Measurements from ENCODE around the gene ABCG5.

Gene ABCG5

GRCh38 chr2:43800894-43801293, 37.7 kb downstream of the ABCG5 start:
- TF ChIP-seq CTCF (IDR thresholded peaks at IDR 0.05; ENCODE audit: insufficient read depth, low read depth, low read length, missing control alignments): no peak
- H3K4me3 ChIP-seq (ENCODE audit: low read depth, low read length): no peak overlapping the region

GRCh38 chr2:43798300-43798699, 40.3 kb downstream of the ABCG5 start:
- DNase-seq (ENCODE audit: low read depth): no peak
- no peak overlapping the region for H3K4me3 ChIP-seq (ENCODE audit: low read depth, low read length)
- TF ChIP-seq CTCF (IDR thresholded peaks at IDR 0.05; ENCODE audit: insufficient read depth, low read depth, low read length, missing control alignments): no peak

More at GRCh38 chr2:43800894-43801293, 37.7 kb downstream of the ABCG5 start:
- no peak for DNase-seq (ENCODE audit: low read depth)

- DNase-seq (ENCODE audit: low read depth): no peak
- TF ChIP-seq CTCF (IDR thresholded peaks at IDR 0.05; ENCODE audit: insufficient read depth, low read depth, low read length, missing control alignments): no peak
- H3K4me3 ChIP-seq (ENCODE audit: low read depth, low read length): no peak overlapping the region
These were observed 42.4 kb downstream of the ABCG5 start for GRCh38 chr2:43796206-43796605.

GRCh38 chr2:43794956-43795355, 43.7 kb downstream of the ABCG5 start:
- TF ChIP-seq CTCF (IDR thresholded peaks at IDR 0.05; ENCODE audit: insufficient read depth, low read depth, low read length, missing control alignments): no peak
- no peak overlapping the region for H3K4me3 ChIP-seq (ENCODE audit: low read depth, low read length)
- DNase-seq (ENCODE audit: low read depth): no peak

GRCh38 chr2:43792653-43793052, 46.0 kb downstream of the ABCG5 start:
- no peak overlapping the region for H3K4me3 ChIP-seq (ENCODE audit: low read depth, low read length)
- TF ChIP-seq CTCF (IDR thresholded peaks at IDR 0.05; ENCODE audit: insufficient read depth, low read depth, low read length, missing control alignments): no peak
- no peak for DNase-seq (ENCODE audit: low read depth)

- TF ChIP-seq CTCF (IDR thresholded peaks at IDR 0.05; ENCODE audit: insufficient read depth, low read depth, low read length, missing control alignments): no peak
- H3K4me3 ChIP-seq (ENCODE audit: low read depth, low read length): no peak overlapping the region
- DNase-seq (ENCODE audit: low read depth): no peak
These were observed 47.4 kb downstream of the ABCG5 start for GRCh38 chr2:43791035-43791765.

- no peak for TF ChIP-seq CTCF (IDR thresholded peaks at IDR 0.05; ENCODE audit: insufficient read depth, low read depth, low read length, missing control alignments)
- no peak overlapping the region for H3K4me3 ChIP-seq (ENCODE audit: low read depth, low read length)
- DNase-seq (ENCODE audit: low read depth): no peak
These were observed 48.5 kb downstream of the ABCG5 start for GRCh38 chr2:43790147-43790546.

All from GM12865 (cell line).